GM12873 (cell line): ENCODE measurements around the gene CLRN1.

Experiments used
- TF ChIP-seq, protein P1 (sequence below): IDR thresholded peaks from 2 replicates; pipeline ENCODE4 v1.5.1; 2012; ENCODE audit warnings: low read depth, mild to moderate bottlenecking, moderate library complexity, low read length, control low read depth; ENCODE audit not compliant: insufficient read depth; ENCODE audit errors: missing control alignments

CLRN1 gene

DNA sequence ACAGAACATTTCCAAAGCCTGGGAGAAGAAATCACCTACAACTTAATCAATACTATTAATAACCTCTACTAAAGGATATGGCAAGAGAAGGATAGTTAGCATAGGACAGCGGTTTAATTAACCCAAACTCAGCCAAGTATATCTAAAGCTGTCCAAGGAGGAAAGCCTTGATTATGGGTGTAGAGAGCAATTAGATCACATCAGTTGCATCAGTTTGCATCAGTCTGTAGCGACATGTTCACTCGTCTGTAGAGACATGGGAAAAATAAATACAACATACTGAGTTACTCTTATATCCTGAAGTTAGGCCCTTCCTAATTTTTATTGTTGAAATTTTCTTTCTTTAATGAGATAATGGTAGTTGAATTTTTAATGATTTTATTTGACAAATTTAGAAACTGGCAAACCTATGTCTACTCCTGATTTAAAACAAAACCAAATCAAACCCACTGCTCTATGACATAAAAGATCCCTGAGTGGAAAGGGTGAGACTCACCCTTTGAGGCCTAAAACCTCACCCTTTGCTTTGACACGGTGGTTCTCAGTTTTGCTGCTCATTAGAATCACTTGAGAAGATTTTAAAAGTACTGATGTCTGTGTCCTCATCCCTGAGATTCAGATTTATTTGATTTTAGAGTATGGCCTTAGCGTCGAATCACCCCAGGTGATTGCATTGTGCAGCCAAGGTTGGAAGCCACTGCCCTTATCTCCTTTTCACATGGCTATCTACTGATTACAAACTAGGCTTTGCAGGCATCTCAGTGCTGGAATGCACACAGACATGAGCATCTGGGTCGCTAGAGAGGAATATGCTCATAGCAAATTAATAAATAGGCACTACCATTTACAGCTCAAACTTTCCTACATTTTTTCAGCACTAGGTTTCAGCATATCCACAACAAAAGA is 2.8 kb upstream of the CLRN1 start:
- TF ChIP-seq, protein P1, sequence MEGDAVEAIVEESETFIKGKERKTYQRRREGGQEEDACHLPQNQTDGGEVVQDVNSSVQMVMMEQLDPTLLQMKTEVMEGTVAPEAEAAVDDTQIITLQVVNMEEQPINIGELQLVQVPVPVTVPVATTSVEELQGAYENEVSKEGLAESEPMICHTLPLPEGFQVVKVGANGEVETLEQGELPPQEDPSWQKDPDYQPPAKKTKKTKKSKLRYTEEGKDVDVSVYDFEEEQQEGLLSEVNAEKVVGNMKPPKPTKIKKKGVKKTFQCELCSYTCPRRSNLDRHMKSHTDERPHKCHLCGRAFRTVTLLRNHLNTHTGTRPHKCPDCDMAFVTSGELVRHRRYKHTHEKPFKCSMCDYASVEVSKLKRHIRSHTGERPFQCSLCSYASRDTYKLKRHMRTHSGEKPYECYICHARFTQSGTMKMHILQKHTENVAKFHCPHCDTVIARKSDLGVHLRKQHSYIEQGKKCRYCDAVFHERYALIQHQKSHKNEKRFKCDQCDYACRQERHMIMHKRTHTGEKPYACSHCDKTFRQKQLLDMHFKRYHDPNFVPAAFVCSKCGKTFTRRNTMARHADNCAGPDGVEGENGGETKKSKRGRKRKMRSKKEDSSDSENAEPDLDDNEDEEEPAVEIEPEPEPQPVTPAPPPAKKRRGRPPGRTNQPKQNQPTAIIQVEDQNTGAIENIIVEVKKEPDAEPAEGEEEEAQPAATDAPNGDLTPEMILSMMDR = no peak

DNA sequence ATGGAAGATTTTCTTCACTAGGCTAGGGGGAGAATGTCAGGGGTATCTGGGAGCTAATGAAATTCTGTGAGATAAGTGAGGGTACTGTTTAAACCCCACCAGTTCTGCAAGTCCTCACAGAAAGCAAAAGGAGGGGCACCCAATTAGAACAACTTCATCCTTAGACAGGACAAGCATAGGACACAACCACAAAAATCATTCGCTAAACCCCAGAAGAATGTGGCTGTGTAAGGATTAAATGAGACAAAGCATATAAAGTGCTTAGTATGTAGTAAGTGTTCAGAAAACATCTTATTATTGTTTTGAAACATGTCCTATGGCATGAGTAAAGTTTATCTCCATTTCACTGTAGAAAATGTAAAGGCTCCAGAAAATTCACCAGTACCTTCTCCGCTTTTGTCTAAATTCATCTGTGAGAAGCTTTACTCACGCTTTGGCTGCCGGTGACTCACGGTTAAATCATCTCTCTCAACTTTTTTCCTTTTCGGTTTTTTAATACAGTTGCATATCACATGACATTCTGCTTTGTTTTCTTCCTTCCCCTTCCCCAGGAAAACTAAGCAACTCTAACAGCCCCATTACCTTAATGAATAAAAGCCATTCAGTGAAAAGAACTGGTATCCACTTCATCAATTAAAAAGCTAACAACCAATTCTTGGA is 1.7 kb downstream of the CLRN1 start:
- TF ChIP-seq, protein P1 = no peak

DNA sequence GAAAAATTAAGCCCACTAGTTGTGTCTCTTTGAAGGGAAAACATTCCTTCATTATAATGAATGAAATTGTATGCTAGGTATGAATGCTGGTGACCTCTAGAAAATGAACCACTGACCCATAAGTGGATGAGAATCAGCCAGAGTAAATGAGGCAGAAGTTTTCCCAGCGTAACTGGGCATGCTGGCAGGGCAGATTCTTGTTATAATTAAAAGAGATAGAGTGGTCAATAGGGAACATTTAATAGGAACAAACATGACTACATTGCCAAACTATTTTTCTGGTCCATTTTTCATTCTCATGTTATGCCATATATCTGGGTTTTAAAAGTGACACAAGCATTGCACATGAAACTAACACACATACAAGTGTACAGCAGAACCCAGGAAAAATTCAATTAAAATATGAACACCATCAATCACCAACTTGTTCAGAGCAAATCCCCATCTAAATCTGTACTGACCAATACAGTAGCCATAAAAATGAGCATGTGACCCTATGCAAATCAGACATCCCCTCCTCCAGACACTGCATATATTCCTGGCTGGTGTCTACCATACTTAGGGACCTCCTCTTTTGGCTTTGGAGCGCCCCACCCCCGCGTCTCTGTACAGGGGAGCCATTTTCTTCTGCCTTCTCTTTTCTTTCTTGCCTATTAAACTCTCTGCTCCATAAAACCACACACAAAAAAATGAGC is 4.0 kb downstream of the CLRN1 start:
- TF ChIP-seq, protein P1 = no peak

DNA sequence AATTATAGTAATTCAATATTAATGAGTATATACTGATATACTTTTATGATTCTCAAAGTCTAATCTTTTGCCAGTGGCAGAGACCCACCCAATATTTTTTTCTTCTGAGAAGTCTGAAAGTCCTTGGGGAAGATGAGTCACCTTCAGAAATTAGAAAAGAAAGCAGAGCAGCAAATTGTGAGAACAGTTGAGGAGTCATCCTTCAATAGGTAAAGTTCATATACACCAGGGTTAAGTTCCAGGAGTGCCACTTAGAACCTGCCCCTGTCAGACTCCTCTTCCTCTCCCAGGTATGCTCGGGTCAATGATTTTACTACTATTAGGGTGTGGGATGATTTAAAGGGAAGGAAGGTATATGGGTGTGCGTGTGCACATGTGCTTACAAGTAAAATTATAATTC is 7.1 kb downstream of the CLRN1 start:
- TF ChIP-seq, protein P1 = no peak

DNA sequence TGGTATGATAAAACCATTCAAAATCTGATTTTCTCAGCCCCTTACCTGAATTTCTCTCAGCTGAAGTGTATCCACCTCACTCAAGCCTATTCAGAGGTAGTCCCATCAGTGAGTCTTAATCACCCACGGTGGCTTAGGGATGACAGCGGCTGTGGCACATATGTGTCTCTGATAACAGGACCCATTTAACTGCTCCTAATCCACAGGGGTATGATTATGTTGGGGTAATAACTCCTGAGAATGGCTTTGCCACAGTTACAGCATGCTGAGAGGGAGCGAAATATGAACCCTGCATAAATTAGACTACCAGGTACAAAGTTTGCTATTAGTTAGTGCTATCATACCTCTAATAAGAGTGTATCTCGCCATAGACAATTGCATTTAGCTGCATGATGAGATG is 10.6 kb downstream of the CLRN1 start:
- TF ChIP-seq, protein P1 = no peak

DNA sequence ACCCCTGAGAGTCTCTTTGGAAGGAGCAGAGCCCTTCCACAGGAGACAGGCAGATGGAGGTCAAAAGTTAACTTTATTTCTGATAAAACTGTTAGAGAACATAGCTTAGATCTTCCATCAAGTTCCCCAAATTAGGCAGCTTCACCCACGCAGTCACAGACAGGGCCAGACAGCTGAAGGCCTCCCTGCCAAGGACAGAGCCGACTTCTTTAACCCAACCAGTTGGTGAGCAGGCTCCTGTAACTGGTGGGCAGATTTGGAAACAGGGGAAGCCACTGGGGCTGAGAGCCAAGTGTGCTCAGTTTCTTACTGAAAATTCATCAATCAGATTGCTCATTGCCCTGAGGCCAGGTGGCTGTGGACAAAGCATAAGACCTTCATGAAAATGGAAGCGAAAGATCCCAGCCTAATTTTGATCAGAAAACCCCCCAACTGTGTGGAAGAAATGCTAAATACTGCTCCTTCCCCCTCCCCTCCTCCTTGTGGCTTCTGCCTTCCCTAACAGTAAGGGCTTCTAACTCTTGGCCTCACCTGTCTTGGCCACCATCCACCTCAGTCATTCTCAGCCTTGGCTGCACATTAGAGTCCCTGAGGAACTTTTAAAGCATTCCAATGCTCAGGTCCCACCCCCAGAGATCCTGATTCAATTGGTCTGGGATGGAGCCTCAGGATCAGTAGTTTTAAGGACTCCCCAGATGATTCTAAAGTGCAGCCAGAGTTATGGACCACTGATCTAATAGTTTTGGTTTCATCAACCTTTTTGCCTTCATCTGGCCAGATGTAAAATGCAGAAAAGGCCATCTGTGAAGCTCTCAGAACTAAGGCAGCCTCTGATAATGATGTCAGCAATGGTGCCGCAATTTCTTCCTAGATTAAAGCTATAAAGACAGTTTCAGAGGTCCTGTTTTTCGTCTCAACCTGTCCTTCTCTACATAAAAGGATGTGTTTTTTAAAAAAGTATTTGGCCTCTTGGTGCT is 11.5 kb downstream of the CLRN1 start:
- TF ChIP-seq, protein P1 = no peak
